A549 (cell line): Measurements from ENCODE around the gene RBM17. TPM values are rescaled to one million over a fixed set of nuclear protein-coding genes. Genes with fewer than 3 reads are reported as not detected.

Experiments used
- ATAC-seq, 2 experiments: fragments of 200-7000 bp in 1 of 2; fragments of >200 bp in 1 of 2; cut with Nextera tagmentation in 1 of 2; cut with Tn5 transposase in 1 of 2; 3 replicates each; pipeline versions ENCODE4 v1.8.0 to v1.9.1; 2018 to 2020; ENCODE audit warnings: mild to moderate bottlenecking in 1 of 2, moderate library complexity in 1 of 2
- CTCF ChIA-PET: fragments of 300-600 bp; sonication (Branson Sonifier 250); formaldehyde crosslinking; extraction: SDS; loops from one replicate; lab custom pipeline; 2021; ENCODE audit warnings: antibody characterized with exemption, inconsistent platforms; lab: Yijun Ruan, JAX
- POLR2A ChIA-PET: fragments of 350-600 bp; formaldehyde crosslinking; extraction: SDS; loops from one replicate; lab custom pipeline; 2021; ENCODE audit warnings: antibody characterized with exemption, inconsistent platforms; lab: Yijun Ruan, JAX
- DNase-seq, 2 experiments: peaks; one replicate each; pipeline versions ENCODE4 v3.0.0 to v3.0.0-alpha.2; 2011 to 2016; ENCODE audit warnings: low read depth in 1 of 2, low spot score in 1 of 2
- FAIRE-seq: peaks from 2 replicates; lab custom pipeline; 2011; peaks lifted over from hg19 to GRCh38; lab: Jason Lieb, UNC
- H3K27ac ChIP-seq, 2 experiments: fragments of >200 bp; sonication (Bioruptor Twin); formaldehyde crosslinking; 3 replicates each; pipeline ENCODE4 v1.5.1; 2016 to 2017
- H3K4me1 ChIP-seq: fragments of >200 bp; sonication (Bioruptor Twin); formaldehyde crosslinking; 3 replicates; pipeline ENCODE4 v1.6.1; 2016
- H3K4me2 ChIP-seq: fragments of >200 bp; sonication (Bioruptor Twin); formaldehyde crosslinking; 3 replicates; pipeline ENCODE4 v1.6.1; 2016
- H3K4me3 ChIP-seq: fragments of >200 bp; sonication (Bioruptor Twin); formaldehyde crosslinking; 3 replicates; pipeline ENCODE4 v1.5.1; 2016
- H3K9me3 ChIP-seq: fragments of >200 bp; sonication (Bioruptor Twin); formaldehyde crosslinking; 3 replicates; pipeline ENCODE4 v1.6.1; 2016
- BHLHE40 ChIP-seq: IDR thresholded peaks from 2 replicates; pipeline ENCODE4 v1.6.1; 2012; ENCODE audit warnings: low read depth, low read length, inconsistent platforms
- CTCF ChIP-seq: fragments of >200 bp; sonication (Bioruptor Twin); formaldehyde crosslinking; IDR thresholded peaks from 3 replicates; pipeline ENCODE4 v1.5.1; 2016
- E2F6 ChIP-seq: IDR thresholded peaks from 2 replicates; pipeline ENCODE4 v1.6.1; 2012; ENCODE audit warnings: low read depth, borderline replicate concordance
- EHMT2 ChIP-seq: fragments of 200-600 bp; sonication (generic); IDR thresholded peaks from 2 replicates; pipeline ENCODE4 v1.6.1; 2016; ENCODE audit warnings: antibody characterized with exemption, low read depth, mild to moderate bottlenecking, moderate library complexity
- EP300 ChIP-seq, 2 experiments: fragments of >200 bp; sonication (Bioruptor Twin); formaldehyde crosslinking; IDR thresholded peaks; 2 replicates in 1 of 2; 3 replicates in 1 of 2; pipeline ENCODE4 v1.6.1; 2016 to 2017
- ESRRA ChIP-seq: fragments of 150-350 bp; IDR thresholded peaks from 2 replicates; pipeline ENCODE4 v1.6.1; 2014; ENCODE audit warnings: mild to moderate bottlenecking, low read length, borderline replicate concordance
- GATA3 ChIP-seq: IDR thresholded peaks from 2 replicates; pipeline ENCODE4 v1.6.1; 2012; ENCODE audit warnings: borderline replicate concordance
- HMGXB4 ChIP-seq: fragments of 250-450 bp; sonication (Bioruptor Pico); IDR thresholded peaks from 2 replicates; pipeline ENCODE4 v1.5.0; 2021; ENCODE audit warnings: mild to moderate bottlenecking, moderate library complexity, borderline replicate concordance
- MAFK ChIP-seq: fragments of 450-650 bp; IDR thresholded peaks from 2 replicates; pipeline ENCODE4 v1.6.1; 2014; ENCODE audit not compliant: partially characterized antibody
- MAZ ChIP-seq: fragments of 150-350 bp; IDR thresholded peaks from 2 replicates; pipeline ENCODE4 v1.6.1; 2014; ENCODE audit warnings: antibody characterized with exemption, low read depth, low read length, borderline replicate concordance
- NPAS2 ChIP-seq: fragments of 250-450 bp; sonication (Bioruptor Pico); IDR thresholded peaks from 2 replicates; pipeline ENCODE4 v1.8.0; 2022; ENCODE audit warnings: mild to moderate bottlenecking, moderate library complexity, borderline replicate concordance
- NR3C1 ChIP-seq: fragments of >200 bp; sonication (Bioruptor Twin); formaldehyde crosslinking; IDR thresholded peaks from 3 replicates; pipeline ENCODE4 v1.6.1; 2017
- PBX3 ChIP-seq: IDR thresholded peaks from 2 replicates; pipeline ENCODE4 v1.6.1; 2012
- POLR2A ChIP-seq: IDR thresholded peaks from 2 replicates; pipeline ENCODE4 v1.6.1; 2012; ENCODE audit warnings: mild to moderate bottlenecking, low read length
- RCOR1 ChIP-seq: fragments of 150-350 bp; IDR thresholded peaks from 2 replicates; pipeline ENCODE4 v1.6.1; 2014; ENCODE audit warnings: antibody characterized with exemption, low read length, low read depth
- TFCP2L1 ChIP-seq: fragments of 250-450 bp; sonication (Bioruptor Pico); IDR thresholded peaks from 2 replicates; pipeline ENCODE4 v1.5.0; 2021; ENCODE audit warnings: mild to moderate bottlenecking
- ZC3H11A ChIP-seq: fragments of 450-650 bp; IDR thresholded peaks from 2 replicates; pipeline ENCODE4 v1.6.1; 2014; ENCODE audit warnings: antibody characterized with exemption, mild to moderate bottlenecking
- ZFP36 ChIP-seq: fragments of 450-650 bp; IDR thresholded peaks from 2 replicates; pipeline ENCODE4 v1.6.1; 2014; ENCODE audit warnings: borderline replicate concordance; ENCODE audit not compliant: partially characterized antibody
- WGBS: methylation state at CpG from one replicate; pipeline ENCODE4 v1.1.6; 2017; ENCODE audit errors: missing lambda C conversion rate; 5-methylcytosine and 5-hydroxymethylcytosine counted together
- polyA plus RNA-seq, 4 experiments: library from polyadenylated mRNA; depleted of rRNA in 3 of 4; stranded (reverse); fragments of >200 nt; fragmentation: RNase III in 1 of 4; extraction: RNeasy Plus Mini Kit Qiagen cat#74134 plus additional on column Dnase treatment in 1 of 4; gene quantifications; 2 replicates in 3 of 4; 3 replicates in 1 of 4; pipeline ENCODE4 v1.2.3, GENCODE V29; 2011 to 2017

RBM17 gene
- polyA plus RNA-seq, 2 of the 4 experiments (the other 2 are of a cell fraction) = 75.2 to 121 TPM

GRCh38 chr10:6100370-6100769, 11.5 kb downstream of the RBM17 start:
- FAIRE-seq (no peak), DNase-seq (no peak), ATAC-seq (no peak)
- Histone ChIP-seq H3K27ac (no peak overlapping the region), H3K4me1 (no peaks in the 10 kb centered on the region), H3K4me3 (no peak overlapping the region), H3K4me2 (no peak overlapping the region), H3K9me3 (no peaks in the 10 kb centered on the region)
- CTCF ChIA-PET = interaction anchor here (0.9 to 2.1 kb wide), 3 partner anchors 13 to 306 kb away, joined by 4 to 9 read pairs (median 6); no protein-coding TSS in a partner anchor
- TF ChIP-seq ZC3H11A (no peak), NPAS2 (no peak), RCOR1 (no peak), MAZ (no peak), MAFK (no peak), HMGXB4 (CRISPR knock-in tag) (no peak), POLR2A (no peak), EHMT2 (no peak)
- POLR2A ChIA-PET = no interaction called here
- WGBS = 92% methylated on average over 1 of the region's 1 CpG

- CTCF ChIA-PET = interaction anchor here (0.6 to 1.2 kb wide), 2 partner anchors 142 to 305 kb away, joined by 4 to 6 read pairs; no protein-coding TSS in a partner anchor
- H3K27ac ChIP-seq = no peak overlapping the region
- H3K4me2 ChIP-seq = no peak overlapping the region
- FAIRE-seq = no peak
- H3K4me1 ChIP-seq = no peaks in the 10 kb centered on the region
- TF ChIP-seq TFCP2L1 (CRISPR knock-in tag) (no peak), ESRRA (no peak), ZC3H11A (no peak), E2F6 (no peak), HMGXB4 (CRISPR knock-in tag) (no peak), ZFP36 (no peak), MAZ (no peak), PBX3 (no peak), CTCF (no peak), EP300 (IDR thresholded peaks at IDR 0.05) (no peak), GATA3 (no peak), NR3C1 (no peak), BHLHE40 (no peak)
- H3K9me3 ChIP-seq = no peaks in the 10 kb centered on the region
- WGBS = 95% methylated on average over 8 of the region's 8 CpGs
- ATAC-seq = no peak
- H3K4me3 ChIP-seq = no peak overlapping the region
- DNase-seq = no peak
- POLR2A ChIA-PET = no interaction called here
Measured at GRCh38 chr10:6101181-6101580, 12.3 kb downstream of the RBM17 start.
